Fibroblast of skin of right biceps (primary cell): ENCODE measurements around the gene HUS1.
"Not testable (repeated sequence)": the region's sequence is repeated elsewhere in the genome, so short reads cannot be mapped to it uniquely, and the experiment has no call there.

ENCODE experiments used
- DNase-seq: peaks from one replicate; pipeline ENCODE4 v3.0.0-alpha.2; 2013

The HUS1 gene

DNA sequence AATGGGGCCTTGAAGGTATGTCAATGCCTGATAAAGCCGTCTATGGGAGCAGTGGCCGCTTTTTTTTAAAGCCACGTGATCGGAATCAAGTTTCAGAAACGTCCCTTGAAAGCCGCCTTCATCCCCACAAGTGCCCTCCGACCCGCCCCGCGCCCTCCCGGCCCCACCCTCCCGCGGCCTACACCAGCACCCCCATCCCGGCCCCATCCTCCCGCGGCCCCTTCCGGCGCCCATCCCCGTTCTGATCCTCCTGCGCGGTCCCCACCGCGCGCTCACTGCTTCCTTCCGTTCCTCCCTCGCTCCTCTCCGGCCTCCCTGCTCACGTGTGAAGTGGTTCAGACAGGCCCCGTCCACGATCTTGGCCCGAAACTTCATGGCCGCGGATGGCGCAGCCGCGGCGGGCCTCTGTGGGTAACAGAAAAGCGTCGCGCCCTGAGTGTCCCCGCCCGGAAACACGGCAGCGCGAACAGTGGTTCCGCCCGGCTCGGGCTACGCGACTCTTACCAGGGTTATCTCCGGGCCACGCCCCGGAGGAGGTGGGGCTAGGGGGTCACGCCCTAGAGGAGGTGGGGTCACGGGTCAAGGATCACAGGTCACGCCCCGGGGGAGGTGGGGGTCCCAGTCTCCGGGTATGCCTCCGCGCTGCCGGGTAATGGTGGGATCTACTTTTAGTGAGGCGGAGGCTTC lies at the start of gene HUS1:
HUS1 (minus strand) TSS at position 471 of the 687 bp plus-strand sequence; CDS start at position 375, 96 bp downstream.
- DNase-seq, result peak; percentile 90

DNA sequence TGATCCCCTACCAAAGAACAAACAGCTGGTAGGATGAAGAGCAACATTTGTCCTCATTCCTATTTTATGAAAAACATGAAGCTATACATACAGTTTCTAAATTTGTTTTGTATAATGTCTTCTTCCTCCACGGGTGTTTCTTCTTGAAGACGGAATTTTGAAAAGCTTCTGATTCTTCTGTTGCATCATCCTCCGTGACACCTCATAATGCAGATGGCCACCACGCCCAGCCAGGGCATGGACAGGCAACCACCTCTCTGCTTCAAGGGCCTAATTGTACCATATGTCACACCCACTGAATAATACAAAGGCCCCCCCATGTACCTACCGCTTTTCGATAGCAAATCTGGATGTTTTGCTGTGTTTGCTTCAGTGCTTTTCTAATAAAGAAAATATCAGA lies 49.5 kb upstream of the HUS1 start, which contains the start of gene SUN3:
SUN3 (minus strand) TSS at position 170 of the 400 bp plus-strand sequence; CDS start at position 1, 169 bp downstream.
- DNase-seq, result no peak

DNA sequence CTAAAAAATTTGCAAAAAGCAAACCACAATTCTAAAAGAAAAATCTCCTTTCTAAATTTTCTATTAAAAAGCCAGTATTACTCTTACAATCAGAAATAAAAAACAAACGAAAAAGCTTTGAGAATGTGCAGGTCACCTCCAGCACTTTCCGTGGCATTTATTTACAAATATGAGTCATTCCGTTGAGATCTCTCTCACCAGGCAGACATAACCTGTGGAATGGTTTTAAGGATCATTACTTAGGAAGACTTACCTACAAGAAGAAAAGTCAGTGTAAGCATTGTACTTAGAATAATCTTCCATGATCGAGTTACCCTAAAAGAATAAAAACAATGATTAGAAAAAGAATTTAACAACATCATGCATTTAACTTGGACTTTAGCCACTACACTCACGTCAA lies 46.2 kb upstream of the HUS1 start:
- DNase-seq, result no peak

DNA sequence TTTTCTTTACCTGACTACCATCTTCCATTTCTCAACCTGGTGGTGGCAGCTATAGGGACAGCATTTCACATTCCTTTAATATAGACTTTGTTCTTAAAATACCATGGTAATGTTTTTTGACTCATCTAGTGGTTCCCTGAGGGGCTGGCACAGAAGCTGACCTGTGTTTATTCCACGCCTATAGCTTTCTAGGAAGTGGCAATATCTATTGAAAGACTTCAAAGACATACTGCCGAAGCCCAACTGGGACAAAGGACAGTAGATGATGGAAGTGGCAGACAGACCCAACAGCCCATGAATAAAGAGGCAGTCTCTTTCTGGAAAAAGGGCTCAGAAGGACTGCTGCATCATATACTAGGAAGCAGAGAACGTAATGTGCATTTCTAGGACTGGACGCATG lies 38.3 kb upstream of the HUS1 start:
- no peak for DNase-seq

DNA sequence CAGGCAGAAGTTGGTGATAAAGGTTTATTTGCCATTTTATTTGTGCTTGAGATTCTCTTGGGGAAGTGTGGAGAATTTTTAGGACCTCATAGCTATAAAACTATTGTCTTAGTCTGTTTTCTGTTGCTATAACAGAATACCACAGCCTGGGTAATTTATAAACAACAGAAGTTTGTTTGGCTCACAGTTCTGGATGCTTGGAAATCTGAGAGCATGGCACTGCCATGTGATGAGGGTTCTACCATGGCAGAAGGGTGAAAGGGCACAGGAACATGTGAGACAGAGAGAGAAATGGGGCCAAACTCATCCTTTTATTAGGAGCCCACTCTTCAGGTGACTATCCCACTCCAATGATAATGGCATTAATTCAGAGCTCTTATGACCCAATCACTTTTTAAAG lies 37.2 kb upstream of the HUS1 start:
- DNase-seq, result no peak

DNA sequence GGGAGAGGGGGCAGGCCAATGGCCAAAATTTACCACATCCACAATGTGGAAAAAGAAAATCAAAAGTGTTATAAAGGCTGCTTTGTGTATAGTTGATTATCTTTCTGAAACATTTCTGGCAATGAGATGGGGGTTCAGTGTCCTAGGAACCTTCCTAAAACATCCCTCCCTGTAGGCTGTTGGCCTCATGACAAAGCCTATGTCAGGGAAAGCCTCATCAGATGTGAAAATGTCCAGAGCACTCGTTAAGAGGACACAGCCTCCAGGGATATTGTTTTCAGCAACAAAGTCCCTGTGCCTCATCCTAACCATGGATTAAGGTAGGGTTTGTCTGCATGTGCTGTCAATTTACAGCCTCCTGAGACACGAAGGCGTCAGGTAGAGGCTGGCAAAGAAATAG lies 32.5 kb upstream of the HUS1 start:
- no peak for DNase-seq

DNA sequence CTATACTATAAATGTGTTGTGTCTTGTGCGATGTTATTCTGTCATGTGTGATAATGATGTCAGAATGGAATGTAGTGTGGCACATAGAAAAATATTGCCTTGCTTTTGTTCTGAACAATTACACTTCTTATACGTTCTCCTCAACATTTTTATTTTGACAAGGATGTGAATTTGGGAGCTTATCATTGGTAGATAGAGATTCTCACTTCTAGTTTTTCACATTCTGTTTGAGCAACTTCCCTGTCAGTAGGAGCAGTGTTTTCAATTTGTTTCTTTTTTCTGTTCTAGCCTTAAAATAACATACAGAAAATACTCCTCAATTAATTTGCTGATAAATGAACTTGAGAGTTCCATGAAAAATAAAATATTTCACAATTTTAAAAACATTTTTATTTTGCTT lies 31.9 kb upstream of the HUS1 start:
- DNase-seq, result no peak

DNA sequence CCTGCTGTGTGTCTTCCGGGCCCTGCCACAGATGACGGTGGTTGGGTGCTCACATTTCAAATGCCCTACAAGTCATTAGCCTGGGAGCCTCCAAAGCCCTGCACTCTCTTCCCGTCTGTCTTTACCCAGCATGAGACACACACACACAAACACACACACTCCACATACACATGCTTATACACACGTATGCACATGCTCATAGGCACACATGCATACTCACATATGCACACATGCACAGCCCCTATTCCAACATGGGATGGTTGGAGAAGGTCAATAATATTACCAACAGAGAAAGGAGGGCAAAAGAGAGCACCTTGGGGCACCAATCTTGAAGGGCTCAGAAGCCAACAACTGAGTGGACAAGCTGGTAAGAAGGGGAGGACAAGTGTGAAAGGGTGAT lies 30.5 kb upstream of the HUS1 start:
- DNase-seq, result no peak

DNA sequence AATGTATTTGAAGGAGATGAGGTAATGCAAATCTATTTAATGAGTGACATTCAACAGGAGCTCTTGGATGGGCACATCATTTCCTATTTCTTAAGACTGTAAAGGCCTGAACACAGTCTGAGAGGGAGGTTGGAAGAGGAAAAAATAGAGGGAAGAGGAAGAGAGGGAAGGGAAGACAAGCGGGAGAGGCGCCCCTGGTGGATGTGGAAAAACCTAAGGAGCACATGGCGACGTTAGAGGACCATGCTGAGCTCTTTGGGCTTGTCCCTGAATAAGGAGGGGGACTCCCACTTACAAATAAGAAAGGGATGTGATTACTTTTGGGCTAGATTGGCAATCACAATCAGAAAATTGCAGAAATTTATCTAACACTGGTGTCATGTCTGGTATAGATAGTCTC lies 29.8 kb upstream of the HUS1 start:
- no peak for DNase-seq

DNA sequence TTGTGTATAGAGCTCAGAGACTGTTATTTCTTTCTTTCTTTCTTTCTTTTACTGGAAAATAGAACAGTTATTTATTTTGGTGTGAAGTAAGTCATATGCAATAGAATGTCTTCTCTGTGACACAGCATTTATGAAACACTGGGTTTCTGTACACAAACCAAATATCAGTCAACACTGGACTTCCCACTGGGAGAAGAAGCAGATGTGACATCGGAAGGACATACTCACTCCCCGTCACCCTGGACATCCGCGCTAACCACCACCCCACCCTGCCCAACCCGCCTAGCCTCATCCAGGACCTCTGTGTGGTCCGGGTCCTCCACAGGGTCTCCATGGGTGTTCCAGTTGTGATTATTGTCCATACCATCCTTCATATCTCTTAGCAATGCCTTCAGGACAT lies 27.5 kb upstream of the HUS1 start:
- no peak for DNase-seq

DNA sequence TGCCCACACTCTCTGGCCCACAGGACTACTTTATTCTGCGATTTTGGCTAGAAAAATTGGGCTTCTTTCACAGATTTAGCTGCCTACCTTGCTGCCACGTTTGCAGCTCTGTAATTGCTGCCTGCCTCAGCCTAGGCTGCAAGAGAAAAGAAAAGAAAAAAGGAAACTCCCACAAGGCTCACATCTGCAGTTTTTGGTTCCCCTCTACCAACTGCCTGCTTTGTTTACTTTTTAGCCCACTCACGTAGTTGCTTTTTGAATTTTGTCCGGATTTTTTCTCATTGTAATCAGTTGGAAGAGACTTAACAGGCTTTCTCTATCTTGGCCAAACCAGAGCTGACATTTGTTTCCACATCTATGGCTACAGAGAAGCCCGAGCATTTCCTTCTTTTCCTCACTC lies 25.2 kb upstream of the HUS1 start:
- DNase-seq, result no peak

DNA sequence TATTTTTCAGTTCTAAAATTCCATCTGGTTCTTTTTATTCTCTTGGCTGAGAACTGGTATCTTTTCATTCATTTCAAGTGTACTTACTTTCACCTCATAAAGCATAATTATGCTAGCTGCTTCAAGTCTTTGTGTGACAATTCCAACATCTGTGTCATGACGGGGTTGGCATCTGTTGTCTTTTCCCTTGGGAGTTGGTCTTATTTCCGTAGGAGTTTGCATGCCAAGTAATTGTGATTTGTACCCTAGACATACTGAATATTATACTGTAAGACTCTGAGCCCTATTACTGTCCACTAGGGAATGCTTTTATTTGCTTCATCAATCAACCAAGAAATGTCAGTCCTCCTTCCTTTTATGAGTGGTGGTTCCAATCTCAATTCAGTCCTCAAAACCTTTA lies 24.6 kb upstream of the HUS1 start:
- no peak for DNase-seq

DNA sequence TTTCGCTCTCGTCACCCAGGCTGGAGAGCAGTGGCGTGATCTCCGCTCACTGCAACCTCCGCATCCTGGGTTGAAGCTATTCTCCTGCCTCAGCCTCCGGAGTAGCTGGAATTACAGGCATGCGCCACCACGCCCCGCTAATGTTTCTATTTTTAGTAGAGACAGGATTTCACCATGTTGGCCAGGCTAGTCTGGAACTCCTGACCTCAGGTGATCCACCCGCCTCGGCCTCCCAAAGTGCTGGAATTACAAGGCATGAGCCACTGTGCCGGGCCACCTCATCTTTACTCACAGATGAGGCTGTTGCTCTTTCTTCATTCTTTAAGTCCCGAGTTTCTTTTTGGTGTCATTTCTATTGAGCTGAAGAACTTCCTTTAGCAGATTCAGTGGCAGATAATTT lies 20.7 kb upstream of the HUS1 start:
- DNase-seq, result peak; percentile 32

DNA sequence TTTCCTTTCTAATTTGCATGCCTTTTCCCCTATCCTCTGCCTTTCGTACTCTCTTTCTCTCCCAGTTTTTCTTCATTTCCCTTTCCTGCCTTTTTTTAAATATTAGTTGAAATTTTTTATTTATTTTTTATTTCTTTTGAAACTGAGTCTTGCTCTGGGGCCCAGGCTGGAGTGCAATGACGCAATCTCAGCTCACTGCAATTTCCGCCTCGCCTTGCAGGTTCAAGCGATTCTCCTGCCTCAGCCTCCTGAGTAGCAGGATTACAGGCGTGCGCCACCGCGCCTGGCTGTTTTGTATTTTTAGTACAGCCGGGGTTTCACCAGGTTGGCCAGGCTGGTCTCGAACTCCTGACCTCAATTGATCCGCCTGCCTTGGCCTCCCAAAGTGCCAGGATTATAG lies 20.0 kb upstream of the HUS1 start:
- DNase-seq, result no peak

DNA sequence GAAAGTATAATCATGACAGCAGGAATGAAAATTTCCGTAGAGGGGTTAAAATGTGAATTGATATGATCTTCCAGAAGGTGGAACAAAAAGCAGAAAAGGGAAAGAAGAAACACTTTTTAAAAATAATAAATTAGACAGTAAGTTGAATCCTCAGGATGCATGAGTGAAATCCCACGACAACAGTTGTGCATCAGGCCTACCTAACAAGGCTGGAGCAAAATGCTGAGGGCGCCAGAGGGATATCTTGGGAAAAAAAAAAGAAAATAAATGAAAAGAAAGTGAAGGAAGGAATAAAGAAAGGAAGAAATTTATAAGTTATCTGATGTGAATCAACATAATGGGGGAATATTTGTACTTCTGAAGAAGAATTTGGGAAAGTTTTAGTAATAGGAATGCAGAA lies 13.0 kb upstream of the HUS1 start:
- no peak for DNase-seq

DNA sequence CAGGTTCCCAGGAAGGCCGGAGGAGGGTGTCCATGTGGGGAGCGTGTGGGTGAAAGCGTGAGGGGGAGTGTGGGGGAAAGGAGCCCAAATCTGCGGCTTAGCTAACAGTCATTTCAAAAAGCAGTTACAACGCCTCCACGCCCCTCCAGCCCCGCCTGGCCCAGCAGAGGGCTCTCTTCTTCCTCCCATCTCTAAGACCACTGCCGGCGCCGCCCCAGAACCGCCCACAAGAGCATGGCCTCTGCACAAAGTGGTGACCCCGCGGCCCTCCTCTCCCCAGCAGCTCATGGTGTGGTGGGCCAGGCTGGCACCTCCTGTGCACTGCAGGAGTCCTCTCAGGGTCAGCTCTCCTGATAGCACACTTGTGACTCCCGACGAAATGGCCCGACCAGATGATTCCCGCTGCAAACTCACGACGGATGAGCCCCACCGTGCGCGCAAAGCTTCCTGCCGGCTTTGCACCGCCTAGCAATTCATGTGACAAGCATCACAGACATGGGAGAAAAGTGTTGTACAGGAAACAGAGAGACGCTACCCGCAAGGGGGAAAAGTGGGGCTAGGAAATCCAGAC lies 12.4 kb upstream of the HUS1 start:
- peak; percentile 80 for DNase-seq

DNA sequence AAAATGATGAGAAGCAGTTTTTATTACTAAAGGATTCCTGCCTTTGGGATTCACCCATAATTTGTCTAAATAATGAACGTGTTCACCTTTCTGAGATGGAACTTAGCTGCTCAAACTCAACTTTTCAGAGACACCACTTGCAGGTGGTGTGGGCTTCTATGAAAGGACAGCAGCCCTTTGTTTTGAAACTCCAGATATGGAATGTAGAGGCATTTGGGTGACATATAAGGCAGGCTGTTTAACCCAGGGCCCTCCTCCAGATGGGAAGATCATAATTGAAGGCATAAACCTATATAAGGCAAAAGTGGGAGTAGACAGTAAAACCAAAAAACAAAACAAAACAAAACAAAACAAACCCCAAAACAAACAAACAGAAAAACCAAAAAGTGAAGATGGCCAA lies 11.9 kb upstream of the HUS1 start:
- DNase-seq, result no peak

DNA sequence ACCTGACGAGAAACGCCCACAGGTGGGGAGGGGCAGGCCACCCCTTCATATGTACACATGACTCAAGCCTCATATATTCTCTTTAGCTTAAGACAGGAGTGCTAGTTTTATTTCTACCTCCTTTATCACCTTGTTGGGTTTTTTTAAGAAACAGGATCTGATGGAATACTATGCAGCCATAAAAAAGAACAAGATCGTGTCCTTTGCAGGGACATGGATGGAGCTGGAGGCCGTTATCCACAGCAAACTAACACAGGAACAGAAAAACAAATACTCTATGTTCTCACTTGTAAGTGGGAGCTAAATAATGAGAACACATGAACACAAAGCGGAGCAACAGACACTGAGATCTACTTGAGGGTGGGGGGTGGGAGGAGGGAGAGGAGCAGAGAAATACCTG lies 11.2 kb upstream of the HUS1 start:
- no peak for DNase-seq

DNA sequence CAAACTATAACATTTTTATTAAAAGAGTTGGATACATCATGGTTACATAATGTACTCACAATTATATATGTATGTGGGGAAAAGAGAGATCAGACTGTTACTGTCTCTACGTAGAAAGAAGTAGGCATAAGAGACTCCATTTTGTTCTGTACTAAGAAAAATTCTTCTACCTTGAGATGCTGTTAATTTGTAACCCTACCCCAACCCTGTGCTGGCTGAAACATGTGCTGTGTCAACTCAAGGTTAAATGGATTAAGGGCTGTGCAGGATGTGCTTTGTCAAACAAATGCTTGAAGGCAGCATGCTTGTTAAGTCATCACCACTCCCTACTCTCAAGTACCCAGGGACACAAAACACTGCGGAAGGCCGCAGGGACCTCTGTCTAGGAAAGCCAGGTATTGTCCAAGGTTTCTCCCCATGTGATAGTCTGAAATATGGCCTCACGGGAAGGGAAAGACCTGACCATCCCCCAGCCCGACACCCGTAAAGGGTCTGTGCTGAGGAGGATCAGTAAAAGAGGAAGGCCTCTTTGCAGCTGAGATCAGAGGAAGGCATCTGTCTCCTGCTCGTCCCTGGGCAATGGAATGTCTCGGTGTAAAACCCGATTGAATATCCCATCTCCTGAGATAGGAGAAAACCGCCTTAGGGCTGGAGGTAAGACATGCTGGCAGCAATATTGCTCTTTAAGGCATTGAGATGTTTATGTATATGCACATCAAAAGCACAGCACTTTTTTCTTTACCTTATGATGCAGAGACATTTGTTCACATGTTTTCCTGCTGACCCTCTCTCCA lies 10.4 kb upstream of the HUS1 start:
- not testable (repeated sequence) for DNase-seq

DNA sequence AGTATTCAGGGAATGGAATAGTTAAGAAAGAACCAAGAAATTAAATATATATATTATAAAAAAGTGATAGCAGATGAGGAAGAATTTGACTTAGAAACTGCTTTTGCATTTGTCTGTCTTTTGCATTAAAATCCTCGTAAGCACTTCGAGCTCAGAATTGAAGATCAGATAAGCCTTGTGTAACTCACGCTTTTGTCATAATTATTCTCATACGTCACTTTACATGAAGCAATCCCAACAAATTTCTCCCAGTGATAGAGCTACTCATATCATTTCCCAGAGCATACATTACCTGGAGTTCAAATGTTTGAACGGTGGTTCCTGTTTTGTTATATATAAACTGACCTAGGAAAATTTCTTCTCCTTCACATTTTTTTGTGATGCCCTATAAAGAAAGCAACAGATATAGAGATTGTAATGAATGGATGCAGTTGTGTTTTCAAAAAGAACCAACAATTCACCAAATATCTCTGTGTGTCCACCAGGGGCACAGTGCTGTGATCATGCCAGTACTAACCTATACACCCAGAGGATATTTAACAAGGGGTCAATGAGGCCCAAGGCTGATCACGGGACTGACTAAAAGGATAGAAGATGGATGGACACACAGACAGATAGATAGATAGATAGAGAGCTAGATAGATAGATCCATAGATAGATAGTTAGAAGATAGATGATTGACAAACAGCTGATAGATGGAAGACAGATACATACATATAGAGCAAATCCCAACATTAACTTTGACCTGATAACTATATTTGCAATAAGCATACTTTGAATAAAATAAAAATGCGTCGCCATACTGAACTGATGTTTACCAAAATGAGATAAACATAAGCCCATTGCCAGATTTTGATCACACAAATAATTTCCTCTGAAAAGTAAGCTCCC lies 9.3 kb upstream of the HUS1 start:
- DNase-seq, result no peak

DNA sequence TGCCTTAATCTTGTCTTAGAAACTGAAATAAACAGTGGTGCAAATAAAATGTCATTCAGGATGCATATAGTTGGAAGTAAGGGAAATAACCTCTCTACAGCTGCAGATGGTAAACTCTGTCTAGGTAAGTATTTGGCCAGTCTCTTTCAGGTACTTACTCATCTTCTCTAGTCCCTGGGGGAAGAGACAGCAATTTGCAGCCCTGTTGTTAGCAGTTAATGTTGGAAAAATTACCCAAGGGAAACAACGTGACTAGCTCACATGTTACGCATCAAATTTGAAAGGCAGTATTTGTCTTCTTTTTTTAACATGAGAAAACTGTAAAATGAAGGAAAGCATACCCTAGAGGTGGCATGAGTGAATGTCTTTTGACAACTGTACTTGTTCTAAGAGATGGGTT lies 3.2 kb upstream of the HUS1 start:
- peak; percentile 16 for DNase-seq

DNA sequence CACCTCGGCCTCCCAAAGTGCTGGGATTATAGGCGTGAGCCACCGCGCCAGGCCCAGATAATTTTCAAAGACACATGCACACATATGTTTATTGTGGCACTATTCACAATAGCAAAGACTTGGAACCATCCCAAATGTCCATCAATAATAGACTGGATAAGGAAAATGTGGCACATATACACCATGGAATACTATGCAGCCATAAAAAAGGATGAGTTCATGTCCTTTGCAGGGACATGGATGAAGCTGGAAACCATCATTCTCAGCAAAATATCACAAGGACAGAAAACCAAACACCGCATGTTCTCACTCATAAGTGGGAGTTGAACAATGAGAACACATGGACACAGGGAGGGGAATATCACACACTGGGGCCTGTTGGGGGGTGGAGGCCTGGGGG lies 1.2 kb upstream of the HUS1 start:
- not testable (repeated sequence) for DNase-seq

DNA sequence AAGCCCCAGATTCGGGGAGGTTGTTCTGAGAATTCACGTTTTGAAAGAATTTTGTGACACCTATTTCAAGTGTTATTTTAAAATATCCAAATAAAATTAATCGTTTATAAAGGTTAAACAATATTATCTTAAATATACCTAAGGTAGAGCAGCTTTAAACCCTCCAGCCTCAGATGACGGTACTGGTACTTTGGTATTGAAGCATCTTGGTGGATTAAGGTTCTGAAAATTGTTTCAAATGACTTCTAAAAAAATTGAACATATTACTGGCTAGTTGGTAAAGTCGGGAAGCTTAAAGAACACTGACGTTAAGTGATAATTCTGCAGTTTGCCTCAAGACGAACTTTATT lies 392 bp upstream of the HUS1 start:
- DNase-seq, result no peak
